Upper lobe of left lung (tissue), 4 donors: ENCODE data around the gene GRIK2.

ENCODE experiments used
- POLR2AphosphoS5 ChIP-seq, 2 donors: sonication (generic); formaldehyde crosslinking; IDR thresholded peaks; one replicate each; pipeline ENCODE4 v1.5.1; 2017; ENCODE audit warnings: antibody characterized with exemption in 2 of 2
- TF ChIP-seq, protein P1 (sequence below), 6 experiments: fragments of 450-650 bp in 4 of 6; fragments of 200-600 bp in 2 of 6; sonication (generic) in 2 of 6; IDR thresholded peaks; one replicate each; pipeline ENCODE4 v1.5.1; 2016 to 2019; ENCODE audit warnings: antibody characterized with exemption in 6 of 6

DNA sequence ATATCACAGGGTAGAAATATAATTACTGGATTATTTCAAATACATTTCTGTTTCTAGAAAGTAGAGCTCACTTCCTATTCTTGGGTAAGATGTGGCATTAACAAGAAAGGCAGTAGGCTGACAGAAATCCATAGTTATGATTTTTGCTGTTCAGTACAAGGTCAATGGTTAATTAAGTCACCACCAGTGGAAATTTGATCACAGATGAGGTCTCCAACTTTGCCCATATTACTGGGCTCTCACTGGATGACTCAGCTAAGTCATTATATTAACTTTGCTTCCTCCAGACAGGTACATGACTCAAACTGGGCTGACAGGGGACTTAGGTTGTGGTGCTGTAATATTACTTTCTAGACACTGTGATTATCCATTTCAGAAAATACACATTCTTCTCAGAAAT lies 212.4 kb downstream of the GRIK2 start:
- TF ChIP-seq, protein P1, sequence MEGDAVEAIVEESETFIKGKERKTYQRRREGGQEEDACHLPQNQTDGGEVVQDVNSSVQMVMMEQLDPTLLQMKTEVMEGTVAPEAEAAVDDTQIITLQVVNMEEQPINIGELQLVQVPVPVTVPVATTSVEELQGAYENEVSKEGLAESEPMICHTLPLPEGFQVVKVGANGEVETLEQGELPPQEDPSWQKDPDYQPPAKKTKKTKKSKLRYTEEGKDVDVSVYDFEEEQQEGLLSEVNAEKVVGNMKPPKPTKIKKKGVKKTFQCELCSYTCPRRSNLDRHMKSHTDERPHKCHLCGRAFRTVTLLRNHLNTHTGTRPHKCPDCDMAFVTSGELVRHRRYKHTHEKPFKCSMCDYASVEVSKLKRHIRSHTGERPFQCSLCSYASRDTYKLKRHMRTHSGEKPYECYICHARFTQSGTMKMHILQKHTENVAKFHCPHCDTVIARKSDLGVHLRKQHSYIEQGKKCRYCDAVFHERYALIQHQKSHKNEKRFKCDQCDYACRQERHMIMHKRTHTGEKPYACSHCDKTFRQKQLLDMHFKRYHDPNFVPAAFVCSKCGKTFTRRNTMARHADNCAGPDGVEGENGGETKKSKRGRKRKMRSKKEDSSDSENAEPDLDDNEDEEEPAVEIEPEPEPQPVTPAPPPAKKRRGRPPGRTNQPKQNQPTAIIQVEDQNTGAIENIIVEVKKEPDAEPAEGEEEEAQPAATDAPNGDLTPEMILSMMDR (IDR thresholded peaks at IDR 0.05), result no peak
- no peak for TF ChIP-seq POLR2AphosphoS5 (IDR thresholded peaks at IDR 0.05)
